A549 (cell line): Measurements from ENCODE around the gene GTF2IRD1.
A peak's percentile ranks its signal among the peaks of the same experiment; 100 is the strongest.

Experiments
- FOSB ChIP-seq: fragments of 250-450 bp; sonication (Bioruptor Pico); IDR thresholded peaks from 2 replicates; pipeline ENCODE4 v1.5.0; 2020; ENCODE audit warnings: mild to moderate bottlenecking, moderate library complexity
- HOXB13 ChIP-seq: fragments of 250-450 bp; sonication (Bioruptor Pico); IDR thresholded peaks from 2 replicates; pipeline ENCODE4 v1.5.0; 2020; ENCODE audit warnings: low read depth, mild to moderate bottlenecking, moderate library complexity
- JUN ChIP-seq, 2 experiments: fragments of >200 bp; sonication (Bioruptor Twin); formaldehyde crosslinking; IDR thresholded peaks; 2 replicates in 1 of 2; 3 replicates in 1 of 2; pipeline ENCODE4 v1.6.1; 2016 to 2017
- JUNB ChIP-seq: fragments of >200 bp; sonication (Bioruptor Twin); formaldehyde crosslinking; IDR thresholded peaks from 2 replicates; pipeline ENCODE4 v1.6.1; 2016
- POLR2AphosphoS2 ChIP-seq: conservative IDR thresholded peaks from 2 replicates; pipeline ENCODE4 v1.6.1; 2012; ENCODE audit warnings: low read length, improper control_type of control experiment, inconsistent platforms
- SMC3 ChIP-seq: fragments of >200 bp; sonication (Bioruptor Twin); formaldehyde crosslinking; IDR thresholded peaks from 3 replicates; pipeline ENCODE4 v1.6.1; 2018; ENCODE audit warnings: inconsistent platforms
- SREBF2 ChIP-seq: fragments of 450-650 bp; IDR thresholded peaks from 2 replicates; pipeline ENCODE4 v1.6.1; 2014; ENCODE audit warnings: mild to moderate bottlenecking, moderate library complexity
- TF ChIP-seq, protein P1 (sequence below): fragments of >200 bp; sonication (Bioruptor Twin); formaldehyde crosslinking; IDR thresholded peaks from 3 replicates; pipeline ENCODE4 v1.5.1; 2016
- TF ChIP-seq, protein P2 (sequence below): fragments of 450-650 bp; IDR thresholded peaks from 2 replicates; pipeline ENCODE4 v1.6.1; 2014; ENCODE audit warnings: antibody characterized with exemption
- TF ChIP-seq, protein P3 (sequence below): fragments of >200 bp; sonication (Bioruptor Twin); formaldehyde crosslinking; IDR thresholded peaks from 3 replicates; pipeline ENCODE4 v1.6.1; 2016
- TF ChIP-seq, protein P4 (sequence below): fragments of 200-600 bp; sonication (generic); IDR thresholded peaks from 2 replicates; pipeline ENCODE4 v1.6.1; 2016; ENCODE audit warnings: antibody characterized with exemption, mild to moderate bottlenecking, moderate library complexity
- TF ChIP-seq, protein P5 (sequence below): IDR thresholded peaks from 2 replicates; pipeline ENCODE4 v1.6.1; 2012

DNA sequence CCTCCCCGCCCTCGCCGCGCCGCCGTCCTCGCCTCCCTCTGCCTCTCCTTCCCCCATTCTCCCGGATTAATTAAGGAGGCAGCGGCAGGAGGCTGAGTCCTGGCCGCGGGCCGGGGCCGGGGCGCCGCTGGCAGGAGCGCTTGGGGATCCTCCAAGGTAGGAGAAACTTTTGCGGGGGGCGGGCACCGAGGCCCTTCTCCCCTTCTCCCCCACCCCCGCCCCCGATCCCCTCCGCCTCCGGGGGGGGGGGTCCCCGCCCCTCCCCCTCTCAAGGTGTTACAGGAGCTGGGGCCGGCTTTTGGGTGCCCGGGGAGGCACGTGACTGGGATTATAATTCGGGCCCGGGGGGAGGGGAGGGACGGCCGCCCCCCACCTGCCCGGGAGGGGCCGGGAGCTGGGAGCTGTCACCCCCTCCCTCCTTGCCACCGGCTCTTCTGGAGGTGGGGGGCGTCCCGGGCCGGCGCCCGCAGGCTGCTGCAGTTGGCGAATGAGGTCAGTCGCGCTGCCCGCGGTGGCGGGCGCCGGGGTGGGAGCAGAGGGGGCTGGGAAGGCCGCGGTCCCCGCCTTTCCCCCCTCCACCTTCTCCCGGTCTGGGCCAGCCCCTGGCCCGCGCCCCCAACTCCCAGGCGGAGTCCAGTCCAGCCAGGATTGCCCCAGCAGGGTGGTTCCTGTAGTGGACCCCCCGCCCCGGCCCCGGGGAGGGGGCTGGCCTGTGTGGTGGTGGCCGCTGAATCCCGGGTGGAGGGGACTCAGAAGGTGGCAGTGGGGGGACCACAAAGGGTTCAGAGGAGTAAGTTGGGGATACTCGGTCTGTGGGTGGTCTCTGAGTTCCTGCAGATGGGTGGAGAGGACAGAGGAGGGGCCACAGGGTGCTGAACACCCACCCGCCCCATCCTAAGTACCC, 567 bp downstream of the GTF2IRD1 start:
- no peak for TF ChIP-seq POLR2AphosphoS2
- TF ChIP-seq SMC3, result no peak
- TF ChIP-seq, protein P1, sequence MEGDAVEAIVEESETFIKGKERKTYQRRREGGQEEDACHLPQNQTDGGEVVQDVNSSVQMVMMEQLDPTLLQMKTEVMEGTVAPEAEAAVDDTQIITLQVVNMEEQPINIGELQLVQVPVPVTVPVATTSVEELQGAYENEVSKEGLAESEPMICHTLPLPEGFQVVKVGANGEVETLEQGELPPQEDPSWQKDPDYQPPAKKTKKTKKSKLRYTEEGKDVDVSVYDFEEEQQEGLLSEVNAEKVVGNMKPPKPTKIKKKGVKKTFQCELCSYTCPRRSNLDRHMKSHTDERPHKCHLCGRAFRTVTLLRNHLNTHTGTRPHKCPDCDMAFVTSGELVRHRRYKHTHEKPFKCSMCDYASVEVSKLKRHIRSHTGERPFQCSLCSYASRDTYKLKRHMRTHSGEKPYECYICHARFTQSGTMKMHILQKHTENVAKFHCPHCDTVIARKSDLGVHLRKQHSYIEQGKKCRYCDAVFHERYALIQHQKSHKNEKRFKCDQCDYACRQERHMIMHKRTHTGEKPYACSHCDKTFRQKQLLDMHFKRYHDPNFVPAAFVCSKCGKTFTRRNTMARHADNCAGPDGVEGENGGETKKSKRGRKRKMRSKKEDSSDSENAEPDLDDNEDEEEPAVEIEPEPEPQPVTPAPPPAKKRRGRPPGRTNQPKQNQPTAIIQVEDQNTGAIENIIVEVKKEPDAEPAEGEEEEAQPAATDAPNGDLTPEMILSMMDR, result no peak
- peak in 1 of 2 experiments; percentile 45; a peak in 1 of 5 replicates for TF ChIP-seq JUN (IDR thresholded peaks at IDR 0.05)
- TF ChIP-seq, protein P2, sequence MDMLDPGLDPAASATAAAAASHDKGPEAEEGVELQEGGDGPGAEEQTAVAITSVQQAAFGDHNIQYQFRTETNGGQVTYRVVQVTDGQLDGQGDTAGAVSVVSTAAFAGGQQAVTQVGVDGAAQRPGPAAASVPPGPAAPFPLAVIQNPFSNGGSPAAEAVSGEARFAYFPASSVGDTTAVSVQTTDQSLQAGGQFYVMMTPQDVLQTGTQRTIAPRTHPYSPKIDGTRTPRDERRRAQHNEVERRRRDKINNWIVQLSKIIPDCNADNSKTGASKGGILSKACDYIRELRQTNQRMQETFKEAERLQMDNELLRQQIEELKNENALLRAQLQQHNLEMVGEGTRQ, result no peak
- TF ChIP-seq JUNB, result no peak
- TF ChIP-seq, protein P3, sequence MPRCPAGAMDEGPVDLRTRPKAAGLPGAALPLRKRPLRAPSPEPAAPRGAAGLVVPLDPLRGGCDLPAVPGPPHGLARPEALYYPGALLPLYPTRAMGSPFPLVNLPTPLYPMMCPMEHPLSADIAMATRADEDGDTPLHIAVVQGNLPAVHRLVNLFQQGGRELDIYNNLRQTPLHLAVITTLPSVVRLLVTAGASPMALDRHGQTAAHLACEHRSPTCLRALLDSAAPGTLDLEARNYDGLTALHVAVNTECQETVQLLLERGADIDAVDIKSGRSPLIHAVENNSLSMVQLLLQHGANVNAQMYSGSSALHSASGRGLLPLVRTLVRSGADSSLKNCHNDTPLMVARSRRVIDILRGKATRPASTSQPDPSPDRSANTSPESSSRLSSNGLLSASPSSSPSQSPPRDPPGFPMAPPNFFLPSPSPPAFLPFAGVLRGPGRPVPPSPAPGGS, result no peak
- no peak for TF ChIP-seq SREBF2
- no peak for TF ChIP-seq HOXB13 (CRISPR knock-in tag)
- TF ChIP-seq, protein P4, sequence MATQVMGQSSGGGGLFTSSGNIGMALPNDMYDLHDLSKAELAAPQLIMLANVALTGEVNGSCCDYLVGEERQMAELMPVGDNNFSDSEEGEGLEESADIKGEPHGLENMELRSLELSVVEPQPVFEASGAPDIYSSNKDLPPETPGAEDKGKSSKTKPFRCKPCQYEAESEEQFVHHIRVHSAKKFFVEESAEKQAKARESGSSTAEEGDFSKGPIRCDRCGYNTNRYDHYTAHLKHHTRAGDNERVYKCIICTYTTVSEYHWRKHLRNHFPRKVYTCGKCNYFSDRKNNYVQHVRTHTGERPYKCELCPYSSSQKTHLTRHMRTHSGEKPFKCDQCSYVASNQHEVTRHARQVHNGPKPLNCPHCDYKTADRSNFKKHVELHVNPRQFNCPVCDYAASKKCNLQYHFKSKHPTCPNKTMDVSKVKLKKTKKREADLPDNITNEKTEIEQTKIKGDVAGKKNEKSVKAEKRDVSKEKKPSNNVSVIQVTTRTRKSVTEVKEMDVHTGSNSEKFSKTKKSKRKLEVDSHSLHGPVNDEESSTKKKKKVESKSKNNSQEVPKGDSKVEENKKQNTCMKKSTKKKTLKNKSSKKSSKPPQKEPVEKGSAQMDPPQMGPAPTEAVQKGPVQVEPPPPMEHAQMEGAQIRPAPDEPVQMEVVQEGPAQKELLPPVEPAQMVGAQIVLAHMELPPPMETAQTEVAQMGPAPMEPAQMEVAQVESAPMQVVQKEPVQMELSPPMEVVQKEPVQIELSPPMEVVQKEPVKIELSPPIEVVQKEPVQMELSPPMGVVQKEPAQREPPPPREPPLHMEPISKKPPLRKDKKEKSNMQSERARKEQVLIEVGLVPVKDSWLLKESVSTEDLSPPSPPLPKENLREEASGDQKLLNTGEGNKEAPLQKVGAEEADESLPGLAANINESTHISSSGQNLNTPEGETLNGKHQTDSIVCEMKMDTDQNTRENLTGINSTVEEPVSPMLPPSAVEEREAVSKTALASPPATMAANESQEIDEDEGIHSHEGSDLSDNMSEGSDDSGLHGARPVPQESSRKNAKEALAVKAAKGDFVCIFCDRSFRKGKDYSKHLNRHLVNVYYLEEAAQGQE, result no peak
- TF ChIP-seq, protein P5, sequence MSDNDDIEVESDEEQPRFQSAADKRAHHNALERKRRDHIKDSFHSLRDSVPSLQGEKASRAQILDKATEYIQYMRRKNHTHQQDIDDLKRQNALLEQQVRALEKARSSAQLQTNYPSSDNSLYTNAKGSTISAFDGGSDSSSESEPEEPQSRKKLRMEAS, result no peak
- TF ChIP-seq FOSB (CRISPR knock-in tag), result no peak
